ENCODE measurements around the gene ELL2.

- no peak for TF ChIP-seq POLR2AphosphoS5 (IDR thresholded peaks at IDR 0.05)
- TF ChIP-seq CTCF (IDR thresholded peaks at IDR 0.05 in 8 of 11, conservative IDR thresholded peaks at IDR 0.05 in 3 of 11), result no peak
- no peak for TF ChIP-seq POLR2A (IDR thresholded peaks at IDR 0.05)
Measured at GRCh38 chr5:95853490-95853889, 108.2 kb downstream of the ELL2 start.
